ENCODE data around the gene VPS37B.

VPS37B gene

GRCh38 chr12:122853582-122854245, 42.2 kb downstream of the VPS37B start:
- TF ChIP-seq EZH2phosphoT487 (IDR thresholded peaks at IDR 0.05; ENCODE audit: low read depth) = no peak
- TF ChIP-seq CTCF (IDR thresholded peaks at IDR 0.05; ENCODE audit: low read depth, low read length) = no peak
- Histone ChIP-seq H3K4me2 (ENCODE audit: low read length) (no peak overlapping the region), H4K20me1 (ENCODE audit: insufficient read depth, low read length) (no peaks in the 10 kb centered on the region), H3K4me3 (ENCODE audit: low read length) (no peak overlapping the region), H3K79me2 (ENCODE audit: low read length) (no peaks in the 10 kb centered on the region), H3K27ac (ENCODE audit: low read length) (no peak overlapping the region), H2AFZ (ENCODE audit: low read depth, low read length) (no peak overlapping the region), H3K36me3 (replicated peaks; ENCODE audit: low read depth, low read length) (no peaks in the 10 kb centered on the region), H3K4me1 (ENCODE audit: low read length) (no peaks in the 10 kb centered on the region), H3K27me3 (ENCODE audit: low read depth, low read length) (no peaks in the 10 kb centered on the region), H3K9me3 (ENCODE audit: insufficient read depth, low read length) (no peaks in the 10 kb centered on the region), H3K9ac (ENCODE audit: low read length) (no peak overlapping the region)

GRCh38 chr12:122852336-122853275, 43.3 kb downstream of the VPS37B start:
- Histone ChIP-seq H3K27ac (ENCODE audit: low read length) (no peak overlapping the region), H3K9me3 (ENCODE audit: insufficient read depth, low read length) (no peaks in the 10 kb centered on the region), H3K27me3 (ENCODE audit: low read depth, low read length) (no peaks in the 10 kb centered on the region), H3K4me1 (ENCODE audit: low read length) (no peaks in the 10 kb centered on the region), H3K79me2 (ENCODE audit: low read length) (no peaks in the 10 kb centered on the region), H2AFZ (ENCODE audit: low read depth, low read length) (no peak overlapping the region), H3K9ac (ENCODE audit: low read length) (no peak overlapping the region), H3K4me2 (ENCODE audit: low read length) (no peak overlapping the region), H3K4me3 (ENCODE audit: low read length) (no peak overlapping the region), H4K20me1 (ENCODE audit: insufficient read depth, low read length) (no peaks in the 10 kb centered on the region), H3K36me3 (replicated peaks; ENCODE audit: low read depth, low read length) (no peaks in the 10 kb centered on the region)
- TF ChIP-seq EZH2phosphoT487 (IDR thresholded peaks at IDR 0.05; ENCODE audit: low read depth) = no peak
- no peak for TF ChIP-seq CTCF (IDR thresholded peaks at IDR 0.05; ENCODE audit: low read depth, low read length)

DNA sequence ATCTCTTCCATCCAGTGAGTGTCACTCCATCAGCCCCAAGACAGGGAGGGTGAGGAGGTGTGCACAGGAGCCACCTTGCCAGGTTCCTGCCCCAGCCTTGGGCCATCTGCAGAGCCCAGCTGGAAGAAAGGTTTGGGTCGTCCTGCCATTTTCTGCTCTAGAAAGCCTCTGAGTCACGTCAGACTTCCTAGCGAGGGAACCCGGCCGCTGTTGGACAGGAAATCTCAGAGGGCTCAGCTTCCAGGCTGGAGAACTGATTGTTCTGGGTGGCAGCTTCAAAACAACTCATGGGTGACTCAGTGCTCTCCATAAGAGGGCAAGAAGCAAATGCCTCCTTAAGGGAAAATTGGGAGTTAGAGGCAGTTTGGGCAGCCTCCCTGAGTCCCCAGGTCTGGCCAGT, 44.1 kb downstream of the VPS37B start:
- no peak overlapping the region for H3K4me3 ChIP-seq (ENCODE audit: low read length)
- TF ChIP-seq CTCF (IDR thresholded peaks at IDR 0.05; ENCODE audit: low read depth, low read length) = no peak
- no peak for TF ChIP-seq EZH2phosphoT487 (IDR thresholded peaks at IDR 0.05; ENCODE audit: low read depth)
- no peaks in the 10 kb centered on the region for H3K36me3 ChIP-seq (replicated peaks; ENCODE audit: low read depth, low read length)
- H3K79me2 ChIP-seq (ENCODE audit: low read length) = no peaks in the 10 kb centered on the region
- H3K9me3 ChIP-seq (ENCODE audit: insufficient read depth, low read length) = no peaks in the 10 kb centered on the region
- H3K27me3 ChIP-seq (ENCODE audit: low read depth, low read length) = no peaks in the 10 kb centered on the region
- H4K20me1 ChIP-seq (ENCODE audit: insufficient read depth, low read length) = no peaks in the 10 kb centered on the region
- H3K9ac ChIP-seq (ENCODE audit: low read length) = no peak overlapping the region
- H3K27ac ChIP-seq (ENCODE audit: low read length) = no peak overlapping the region
- H2AFZ ChIP-seq (ENCODE audit: low read depth, low read length) = no peak overlapping the region
- no peaks in the 10 kb centered on the region for H3K4me1 ChIP-seq (ENCODE audit: low read length)
- H3K4me2 ChIP-seq (ENCODE audit: low read length) = no peak overlapping the region

DNA sequence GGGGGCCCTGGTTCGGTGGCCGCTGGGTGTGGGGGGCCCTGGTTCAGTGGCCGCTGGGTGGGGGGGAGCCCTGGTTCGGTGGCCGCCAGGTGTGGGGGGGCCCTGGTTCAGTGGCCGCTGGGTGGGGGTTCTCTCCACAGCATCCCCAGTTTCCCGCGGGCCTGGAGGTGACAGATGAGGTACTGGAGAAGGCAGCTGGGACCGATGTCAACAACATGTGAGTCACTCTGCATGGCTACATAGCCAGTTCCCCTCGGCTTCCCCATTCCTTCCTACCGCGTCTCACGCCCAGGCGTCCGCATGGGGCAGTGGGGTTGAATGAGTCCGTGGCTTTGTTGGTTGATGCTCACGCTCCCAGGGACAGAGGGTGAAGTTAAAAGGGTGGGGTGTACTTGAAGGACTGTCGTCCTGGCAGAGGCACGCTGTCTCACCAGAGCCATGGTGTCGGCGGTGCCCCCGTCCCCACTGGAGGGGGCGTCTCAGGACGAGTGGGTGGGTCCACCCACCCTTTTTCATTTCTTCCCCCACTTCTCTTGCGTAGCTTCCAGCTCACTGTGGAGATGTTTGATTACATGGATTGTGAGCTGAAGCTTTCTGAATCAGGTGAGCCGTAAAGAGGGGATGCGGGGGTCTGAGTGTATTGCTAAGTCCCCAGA, 45.1 kb downstream of the VPS37B start:
- Histone ChIP-seq H3K4me2 (ENCODE audit: low read length) (no peak overlapping the region), H3K27me3 (ENCODE audit: low read depth, low read length) (no peaks in the 10 kb centered on the region), H3K36me3 (replicated peaks; ENCODE audit: low read depth, low read length) (no peaks in the 10 kb centered on the region), H3K27ac (ENCODE audit: low read length) (no peak overlapping the region), H2AFZ (ENCODE audit: low read depth, low read length) (no peak overlapping the region), H4K20me1 (ENCODE audit: insufficient read depth, low read length) (no peaks in the 10 kb centered on the region), H3K4me1 (ENCODE audit: low read length) (no peaks in the 10 kb centered on the region), H3K9ac (ENCODE audit: low read length) (no peak overlapping the region), H3K4me3 (ENCODE audit: low read length) (no peak overlapping the region), H3K79me2 (ENCODE audit: low read length) (no peaks in the 10 kb centered on the region), H3K9me3 (ENCODE audit: insufficient read depth, low read length) (no peaks in the 10 kb centered on the region)
- TF ChIP-seq EZH2phosphoT487 (IDR thresholded peaks at IDR 0.05; ENCODE audit: low read depth) (no peak), CTCF (IDR thresholded peaks at IDR 0.05; ENCODE audit: low read depth, low read length) (no peak)
